Nephron progenitor cell (in vitro differentiated cells): ENCODE data around the gene TMPRSS7.
"Not testable (repeated sequence)": the region's sequence is repeated elsewhere in the genome, so short reads cannot be mapped to it uniquely, and the experiment has no call there.

Experiments used
- DNase-seq: peaks from one replicate; pipeline ENCODE4 v3.0.0; 2021
- H3K27ac Mint-ChIP-seq: 2 replicates; pipeline ENCODE4 v1.8.0; 2021; ENCODE audit warnings: mild to moderate bottlenecking, moderate library complexity, mixed read lengths
- H3K27me3 Mint-ChIP-seq: 2 replicates; pipeline ENCODE4 v1.8.0; 2021; ENCODE audit warnings: mild to moderate bottlenecking, low read depth, mixed read lengths; ENCODE audit not compliant: poor library complexity
- H3K36me3 Mint-ChIP-seq: 2 replicates; pipeline ENCODE4 v1.8.0; 2021; ENCODE audit warnings: low read depth, mixed read lengths
- H3K4me1 Mint-ChIP-seq: 2 replicates; pipeline ENCODE4 v1.8.0; 2021; ENCODE audit warnings: mixed read lengths
- H3K4me3 Mint-ChIP-seq: 2 replicates; pipeline ENCODE4 v1.8.0; 2021; ENCODE audit warnings: mild to moderate bottlenecking, moderate library complexity, mixed read lengths
- H3K9me3 Mint-ChIP-seq: 2 replicates; pipeline ENCODE4 v1.8.0; 2021; ENCODE audit warnings: mild to moderate bottlenecking, moderate library complexity, mixed read lengths
- CTCF ChIP-seq: fragments of 200-600 bp; sonication (generic); IDR thresholded peaks from 2 replicates; pipeline ENCODE4 v1.5.0; 2021; ENCODE audit warnings: antibody characterized with exemption

TMPRSS7 gene

GRCh38 chr3:112030901-112031300 is 3.6 kb upstream of the TMPRSS7 start:
- H3K4me1 Mint-ChIP-seq: peaks cover 33% of the 10 kb centered on the region
- H3K4me3 Mint-ChIP-seq: no peak overlapping the region
- no peak for DNase-seq
- H3K9me3 Mint-ChIP-seq: peaks cover 17% of the 10 kb centered on the region
- no peak overlapping the region for H3K27ac Mint-ChIP-seq
- H3K36me3 Mint-ChIP-seq: peaks cover 6% of the 10 kb centered on the region
- no peak for TF ChIP-seq CTCF
- H3K27me3 Mint-ChIP-seq: peaks cover 7% of the 10 kb centered on the region

DNA sequence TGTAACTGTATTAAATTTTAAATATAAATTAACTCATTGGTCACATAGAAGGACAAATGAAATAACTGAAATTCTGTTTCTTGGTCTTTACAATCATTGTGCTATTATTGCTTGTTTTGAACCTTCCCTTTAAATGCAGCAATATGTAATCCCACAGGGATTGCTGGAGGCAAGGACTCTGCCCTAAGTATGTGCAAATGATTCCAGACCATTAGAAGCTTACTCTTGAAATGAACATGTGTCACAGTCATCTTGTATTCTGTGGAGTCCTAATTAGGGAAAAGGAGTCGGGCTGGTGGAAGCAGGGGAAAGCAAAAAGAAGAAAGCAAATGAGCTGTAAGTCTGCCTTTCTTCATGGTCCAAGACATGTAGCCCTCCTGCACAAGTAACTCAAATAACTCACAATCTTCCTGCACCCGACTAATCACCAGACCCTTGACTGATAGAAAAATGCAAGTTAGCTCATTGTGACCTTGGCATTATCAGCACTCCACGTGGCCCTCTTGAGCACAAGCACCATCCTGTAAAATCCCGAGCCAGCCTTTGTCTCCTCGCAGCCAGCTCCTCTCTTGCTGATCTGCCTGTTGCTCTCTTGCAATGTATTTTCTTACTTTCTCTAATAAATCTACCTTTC is 2.3 kb upstream of the TMPRSS7 start:
- Mint-ChIP-seq H3K36me3 (peaks cover 6% of the 10 kb centered on the region), H3K4me3 (no peak overlapping the region), H3K27me3 (no peaks in the 10 kb centered on the region), H3K9me3 (peaks cover 17% of the 10 kb centered on the region), H3K27ac (no peak overlapping the region), H3K4me1 (peaks cover 23% of the 10 kb centered on the region)
- TF ChIP-seq CTCF: no peak
- DNase-seq: no peak

GRCh38 chr3:112035241-112035640 is 705 bp downstream of the TMPRSS7 start:
- DNase-seq: no peak
- peaks cover 6% of the 10 kb centered on the region for H3K36me3 Mint-ChIP-seq
- H3K9me3 Mint-ChIP-seq: peaks cover 22% of the 10 kb centered on the region
- peaks cover 3% of the 10 kb centered on the region for H3K27me3 Mint-ChIP-seq
- TF ChIP-seq CTCF: no peak
- no peak overlapping the region for H3K4me3 Mint-ChIP-seq
- peaks cover 18% of the 10 kb centered on the region for H3K4me1 Mint-ChIP-seq
- H3K27ac Mint-ChIP-seq: no peak overlapping the region

DNA sequence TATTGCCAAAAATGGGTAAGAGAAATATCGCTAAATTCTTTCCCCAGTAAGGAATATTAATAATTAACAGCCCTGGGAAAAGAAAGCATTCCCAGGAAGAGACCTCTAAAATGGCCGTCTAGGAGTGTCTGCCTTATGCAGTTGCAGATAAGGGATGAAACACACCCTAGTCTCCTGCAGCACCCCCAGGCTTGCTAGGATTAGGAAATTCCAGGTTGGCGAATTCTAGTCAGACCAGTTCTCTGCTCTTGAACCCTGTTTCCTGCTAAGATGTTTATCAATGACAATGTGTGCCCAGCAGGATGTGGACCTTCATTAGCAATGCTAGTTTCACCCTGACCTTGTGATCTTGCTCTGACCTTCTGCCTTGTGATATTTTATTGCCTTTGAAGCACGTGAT is 2.7 kb downstream of the TMPRSS7 start:
- H3K36me3 Mint-ChIP-seq, H3K27ac Mint-ChIP-seq, DNase-seq, H3K27me3 Mint-ChIP-seq, H3K4me3 Mint-ChIP-seq: not testable (repeated sequence)
- Mint-ChIP-seq H3K4me1 (peaks cover 35% of the 10 kb centered on the region), H3K9me3 (peaks cover 21% of the 10 kb centered on the region)

DNA sequence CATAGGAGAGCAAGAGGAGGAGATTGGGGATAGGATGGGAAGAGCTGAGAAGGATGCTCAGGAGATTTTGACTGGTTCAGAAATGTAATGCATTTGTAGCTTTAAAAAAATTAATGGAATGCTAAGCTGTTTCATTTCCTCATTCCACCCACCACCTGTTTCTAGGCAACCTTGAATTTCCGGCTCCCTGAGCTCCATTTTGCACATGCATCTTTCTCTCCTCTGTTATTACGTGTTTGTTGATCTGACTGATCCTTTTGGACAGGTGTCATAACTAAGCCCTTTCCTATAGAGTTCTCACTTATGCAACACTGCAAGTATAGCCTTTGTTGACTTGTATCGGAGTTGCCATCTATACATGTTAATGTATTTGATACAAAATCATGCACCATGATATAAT is 4.3 kb downstream of the TMPRSS7 start:
- Mint-ChIP-seq H3K36me3 (no peaks in the 10 kb centered on the region), H3K4me3 (no peak overlapping the region), H3K4me1 (peaks cover 29% of the 10 kb centered on the region), H3K27me3 (peaks cover 3% of the 10 kb centered on the region), H3K27ac (no peak overlapping the region), H3K9me3 (peaks cover 10% of the 10 kb centered on the region)
- no peak for DNase-seq
- TF ChIP-seq CTCF: no peak

- Mint-ChIP-seq H3K4me3 (no peak overlapping the region), H3K36me3 (no peaks in the 10 kb centered on the region), H3K4me1 (peaks cover 20% of the 10 kb centered on the region), H3K27me3 (peaks cover 3% of the 10 kb centered on the region), H3K9me3 (peaks cover 5% of the 10 kb centered on the region), H3K27ac (no peak overlapping the region)
- no peak for TF ChIP-seq CTCF
- DNase-seq: no peak
Measured at GRCh38 chr3:112041321-112041720, 6.8 kb downstream of the TMPRSS7 start.
